ENCODE data around the gene VPS35. TPM values are rescaled to one million over a fixed set of nuclear protein-coding genes. Genes with fewer than 3 reads are reported as not detected.

VPS35 gene
- total RNA-seq, 1 donor: 193 TPM

DNA sequence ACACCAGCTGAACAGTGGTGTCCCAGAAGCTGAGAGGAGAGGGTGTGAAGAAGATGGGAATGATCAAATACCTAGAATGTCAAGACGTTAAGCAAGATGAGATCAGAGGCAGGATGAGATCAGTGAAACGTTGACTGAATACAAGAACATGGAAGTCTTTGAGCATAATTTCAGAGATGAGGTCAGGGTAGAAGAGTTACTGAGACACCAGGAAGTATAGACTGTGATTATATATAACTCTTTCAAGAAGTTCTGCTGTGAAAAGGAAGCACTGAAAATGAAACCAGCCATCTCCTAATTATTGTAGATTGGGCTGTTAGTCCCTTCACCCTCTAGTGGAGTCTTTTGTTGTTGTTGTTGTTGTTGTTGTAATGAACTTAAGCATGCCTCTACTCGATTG lies 76.9 kb downstream of the VPS35 start:
- DNase-seq (ENCODE audit: low read depth): no peak
- TF ChIP-seq, protein P1, sequence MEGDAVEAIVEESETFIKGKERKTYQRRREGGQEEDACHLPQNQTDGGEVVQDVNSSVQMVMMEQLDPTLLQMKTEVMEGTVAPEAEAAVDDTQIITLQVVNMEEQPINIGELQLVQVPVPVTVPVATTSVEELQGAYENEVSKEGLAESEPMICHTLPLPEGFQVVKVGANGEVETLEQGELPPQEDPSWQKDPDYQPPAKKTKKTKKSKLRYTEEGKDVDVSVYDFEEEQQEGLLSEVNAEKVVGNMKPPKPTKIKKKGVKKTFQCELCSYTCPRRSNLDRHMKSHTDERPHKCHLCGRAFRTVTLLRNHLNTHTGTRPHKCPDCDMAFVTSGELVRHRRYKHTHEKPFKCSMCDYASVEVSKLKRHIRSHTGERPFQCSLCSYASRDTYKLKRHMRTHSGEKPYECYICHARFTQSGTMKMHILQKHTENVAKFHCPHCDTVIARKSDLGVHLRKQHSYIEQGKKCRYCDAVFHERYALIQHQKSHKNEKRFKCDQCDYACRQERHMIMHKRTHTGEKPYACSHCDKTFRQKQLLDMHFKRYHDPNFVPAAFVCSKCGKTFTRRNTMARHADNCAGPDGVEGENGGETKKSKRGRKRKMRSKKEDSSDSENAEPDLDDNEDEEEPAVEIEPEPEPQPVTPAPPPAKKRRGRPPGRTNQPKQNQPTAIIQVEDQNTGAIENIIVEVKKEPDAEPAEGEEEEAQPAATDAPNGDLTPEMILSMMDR (IDR thresholded peaks at IDR 0.05; ENCODE audit: insufficient read depth, low read depth, low read length): no peak
- no peak overlapping the region for H3K4me3 ChIP-seq (ENCODE audit: low read depth, low read length)

- H3K4me3 ChIP-seq (ENCODE audit: low read depth, low read length): no peak overlapping the region
- peak; percentile 84 for DNase-seq (ENCODE audit: low read depth)
- TF ChIP-seq, protein P1 (IDR thresholded peaks at IDR 0.05; ENCODE audit: insufficient read depth, low read depth, low read length): peak; percentile 52
These were observed 81.4 kb downstream of the VPS35 start for GRCh38 chr16:46607529-46607928.

DNA sequence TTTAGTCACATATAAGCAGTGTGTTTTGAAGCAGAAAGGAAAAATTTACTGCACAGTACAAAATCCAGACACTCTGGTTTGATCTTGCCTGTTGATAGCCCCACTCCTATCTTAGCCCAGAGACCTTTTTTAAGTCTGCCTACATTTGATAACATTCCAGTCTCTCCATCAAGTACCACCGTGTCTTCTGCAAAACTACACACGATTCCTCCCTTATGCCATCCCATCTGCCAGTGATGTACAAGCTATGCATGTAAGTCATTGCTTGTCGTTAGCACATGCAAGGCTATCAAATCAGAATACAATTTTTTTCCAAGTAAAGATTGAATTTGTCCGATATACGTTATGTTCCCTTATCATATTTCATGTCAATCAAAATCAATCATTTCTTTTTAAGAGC lies 82.7 kb downstream of the VPS35 start:
- no peak overlapping the region for H3K4me3 ChIP-seq (ENCODE audit: low read depth, low read length)
- TF ChIP-seq, protein P1 (IDR thresholded peaks at IDR 0.05; ENCODE audit: insufficient read depth, low read depth, low read length): no peak
- DNase-seq (ENCODE audit: low read depth): no peak

Other genes starting within 250 kb of the VPS35 start
- 15.8 and 31.5 TPM in 2 replicates for gene SHCBP1, start 67.8 kb downstream of the VPS35 start, total RNA-seq
- gene ORC6, start 481 bp upstream of the VPS35 start, total RNA-seq: 9.3 and 9.9 TPM in 2 replicates
- gene MYLK3, start 59.2 kb upstream of the VPS35 start, total RNA-seq: under 0.01 and 0.64 TPM in 2 replicates
- 10.0 and 14.7 TPM in 2 replicates for gene C16orf87, start 142.0 kb upstream of the VPS35 start, total RNA-seq
- 13.0 and 13.5 TPM in 2 replicates for gene GPT2, start 195.2 kb upstream of the VPS35 start, total RNA-seq